Measurements from ENCODE around the gene DTNBP1. TPM values are rescaled to one million over a fixed set of nuclear protein-coding genes. Genes with fewer than 3 reads are reported as not detected.

Gene DTNBP1
- total and polyA plus RNA-seq, 2 of the 13 experiments (the other 11 are each of a cell fraction or from before 2014, with no cell fraction given), result 6.6 to 19.1 TPM

DNA sequence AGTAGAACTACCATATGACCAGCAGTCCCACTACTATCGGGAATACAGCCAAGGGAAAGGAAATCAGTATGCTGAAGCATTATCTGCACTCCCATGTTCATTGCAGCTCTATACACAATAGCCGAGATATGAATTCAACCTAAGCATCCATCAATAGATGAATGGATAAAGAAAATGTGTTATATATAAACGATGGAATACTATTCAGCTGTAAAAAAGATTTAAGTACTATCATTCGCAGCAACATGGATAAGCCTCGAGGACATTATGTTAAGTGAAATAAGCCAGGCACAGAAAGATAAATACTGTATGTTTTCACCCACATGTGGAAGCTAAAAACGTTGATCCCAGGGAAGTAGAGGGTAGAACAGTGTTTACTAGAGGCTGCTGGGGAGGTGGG is 44.1 kb downstream of the DTNBP1 start:
- no peak for DNase-seq (ENCODE audit: low spot score)
- CTCF ChIA-PET (ENCODE audit: low intra/inter-chr PET ratio, low total read pairs), result no interaction called here

More for the DNA sequence above, 44.1 kb downstream of the DTNBP1 start:
- Histone ChIP-seq H3K9me3 (ENCODE audit: low read length) (no peaks in the 10 kb centered on the region), H2AFZ (ENCODE audit: low read length) (no peak overlapping the region), H3K4me3 (replicated peaks in 1 of 3; ENCODE audit: insufficient read depth in 1 of 3, low read depth in 2 of 3, low read length in 3 of 3) (no peak overlapping the region), H3K4me2 (ENCODE audit: low read depth, low read length) (no peak overlapping the region), H3K79me2 (ENCODE audit: insufficient read depth, low read length) (no peaks in the 10 kb centered on the region), H3K27me3 (ENCODE audit: control insufficient read depth in 1 of 2, insufficient read depth in 2 of 2, low read length in 2 of 2) (no peaks in the 10 kb centered on the region), H3K9ac (ENCODE audit: insufficient read depth, low read depth, low read length) (no peak overlapping the region), H4K20me1 (ENCODE audit: insufficient read depth, low read length) (no peaks in the 10 kb centered on the region), H3K36me3 (replicated peaks in 1 of 2; ENCODE audit: control insufficient read depth in 1 of 2, insufficient read depth in 2 of 2, low read length in 2 of 2) (no peaks in the 10 kb centered on the region; a peak in 3 of 5 replicates), H3K4me1 (ENCODE audit: insufficient read depth, low read length) (peaks cover 11% of the 10 kb centered on the region), H3K27ac (ENCODE audit: extremely low read length, insufficient read depth, low read length) (no peak overlapping the region)
- TF ChIP-seq ZFAT (CRISPR knock-in tag; conservative IDR thresholded peaks at IDR 0.05) (no peak), MEIS1 (CRISPR knock-in tag; IDR thresholded peaks at IDR 0.05; ENCODE audit: borderline replicate concordance) (no peak), YEATS4 (CRISPR knock-in tag; IDR thresholded peaks at IDR 0.05; ENCODE audit: borderline replicate concordance) (no peak), ZC3H4 (CRISPR knock-in tag; IDR thresholded peaks at IDR 0.05; ENCODE audit: borderline replicate concordance) (no peak)
- TF ChIP-seq, protein P1, sequence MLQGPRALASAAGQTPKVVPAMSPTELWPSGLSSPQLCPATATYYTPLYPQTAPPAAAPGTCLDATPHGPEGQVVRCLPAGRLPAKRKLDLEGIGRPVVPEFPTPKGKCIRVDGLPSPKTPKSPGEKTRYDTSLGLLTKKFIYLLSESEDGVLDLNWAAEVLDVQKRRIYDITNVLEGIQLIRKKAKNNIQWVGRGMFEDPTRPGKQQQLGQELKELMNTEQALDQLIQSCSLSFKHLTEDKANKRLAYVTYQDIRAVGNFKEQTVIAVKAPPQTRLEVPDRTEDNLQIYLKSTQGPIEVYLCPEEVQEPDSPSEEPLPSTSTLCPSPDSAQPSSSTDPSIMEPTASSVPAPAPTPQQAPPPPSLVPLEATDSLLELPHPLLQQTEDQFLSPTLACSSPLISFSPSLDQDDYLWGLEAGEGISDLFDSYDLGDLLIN (CRISPR knock-in tag; IDR thresholded peaks at IDR 0.05; ENCODE audit: borderline replicate concordance), result no peak
- TF ChIP-seq, protein P2, sequence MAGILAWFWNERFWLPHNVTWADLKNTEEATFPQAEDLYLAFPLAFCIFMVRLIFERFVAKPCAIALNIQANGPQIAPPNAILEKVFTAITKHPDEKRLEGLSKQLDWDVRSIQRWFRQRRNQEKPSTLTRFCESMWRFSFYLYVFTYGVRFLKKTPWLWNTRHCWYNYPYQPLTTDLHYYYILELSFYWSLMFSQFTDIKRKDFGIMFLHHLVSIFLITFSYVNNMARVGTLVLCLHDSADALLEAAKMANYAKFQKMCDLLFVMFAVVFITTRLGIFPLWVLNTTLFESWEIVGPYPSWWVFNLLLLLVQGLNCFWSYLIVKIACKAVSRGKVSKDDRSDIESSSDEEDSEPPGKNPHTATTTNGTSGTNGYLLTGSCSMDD (CRISPR knock-in tag; IDR thresholded peaks at IDR 0.05), result no peak
- TF ChIP-seq, protein P3, sequence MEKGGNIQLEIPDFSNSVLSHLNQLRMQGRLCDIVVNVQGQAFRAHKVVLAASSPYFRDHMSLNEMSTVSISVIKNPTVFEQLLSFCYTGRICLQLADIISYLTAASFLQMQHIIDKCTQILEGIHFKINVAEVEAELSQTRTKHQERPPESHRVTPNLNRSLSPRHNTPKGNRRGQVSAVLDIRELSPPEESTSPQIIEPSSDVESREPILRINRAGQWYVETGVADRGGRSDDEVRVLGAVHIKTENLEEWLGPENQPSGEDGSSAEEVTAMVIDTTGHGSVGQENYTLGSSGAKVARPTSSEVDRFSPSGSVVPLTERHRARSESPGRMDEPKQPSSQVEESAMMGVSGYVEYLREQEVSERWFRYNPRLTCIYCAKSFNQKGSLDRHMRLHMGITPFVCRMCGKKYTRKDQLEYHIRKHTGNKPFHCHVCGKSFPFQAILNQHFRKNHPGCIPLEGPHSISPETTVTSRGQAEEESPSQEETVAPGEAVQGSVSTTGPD (CRISPR knock-in tag; IDR thresholded peaks at IDR 0.05), result no peak
- TF ChIP-seq, protein P4, sequence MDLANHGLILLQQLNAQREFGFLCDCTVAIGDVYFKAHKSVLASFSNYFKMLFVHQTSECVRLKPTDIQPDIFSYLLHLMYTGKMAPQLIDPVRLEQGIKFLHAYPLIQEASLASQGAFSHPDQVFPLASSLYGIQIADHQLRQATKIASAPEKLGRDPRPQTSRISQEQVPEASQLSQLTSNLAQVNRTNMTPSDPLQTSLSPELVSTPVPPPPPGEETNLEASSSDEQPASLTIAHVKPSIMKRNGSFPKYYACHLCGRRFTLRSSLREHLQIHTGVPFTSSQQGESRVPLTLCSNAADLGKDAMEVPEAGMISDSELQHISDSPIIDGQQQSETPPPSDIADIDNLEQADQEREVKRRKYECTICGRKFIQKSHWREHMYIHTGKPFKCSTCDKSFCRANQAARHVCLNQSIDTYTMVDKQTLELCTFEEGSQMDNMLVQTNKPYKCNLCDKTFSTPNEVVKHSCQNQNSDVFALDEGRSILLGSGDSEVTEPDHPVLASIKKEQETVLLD (CRISPR knock-in tag; IDR thresholded peaks at IDR 0.05; ENCODE audit: low read depth), result no peak
- TF ChIP-seq, protein P5, sequence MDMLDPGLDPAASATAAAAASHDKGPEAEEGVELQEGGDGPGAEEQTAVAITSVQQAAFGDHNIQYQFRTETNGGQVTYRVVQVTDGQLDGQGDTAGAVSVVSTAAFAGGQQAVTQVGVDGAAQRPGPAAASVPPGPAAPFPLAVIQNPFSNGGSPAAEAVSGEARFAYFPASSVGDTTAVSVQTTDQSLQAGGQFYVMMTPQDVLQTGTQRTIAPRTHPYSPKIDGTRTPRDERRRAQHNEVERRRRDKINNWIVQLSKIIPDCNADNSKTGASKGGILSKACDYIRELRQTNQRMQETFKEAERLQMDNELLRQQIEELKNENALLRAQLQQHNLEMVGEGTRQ (IDR thresholded peaks at IDR 0.05; ENCODE audit: low read depth, low read length), result no peak
- TF ChIP-seq, protein P5 (CRISPR knock-in tag; IDR thresholded peaks at IDR 0.05; ENCODE audit: borderline replicate concordance), result no peak
- in situ Hi-C loops (cut with HindIII; ENCODE audit: extremely low pct_ligation_motif_present, low pct_unique_long_range_greater_than_20kb) (loop anchor here (25.0 kb wide), 1 partner anchor 1406 kb away; no protein-coding TSS in a partner anchor), intact Hi-C loops (cut with micrococcal nuclease; ENCODE audit: unreplicated experiment) (no loop called here)
- whole genome bisulfite sequencing (ENCODE audit: low lambda C conversion rate), result 93% methylated on average over 6 of the region's 6 CpGs
- ATAC-seq (no peak), FAIRE-seq (no peak)
- POLR2A ChIA-PET, result no interaction called here
- BruUV-seq (replicated peaks), result no TSS peak

Measured in HepG2 (cell line).